ENCODE data around the gene ABAT. TPM values are rescaled to one million over a fixed set of nuclear protein-coding genes. Genes with fewer than 3 reads are reported as not detected.
A peak's percentile ranks its signal among the peaks of the same experiment; 100 is the strongest.
"Not testable (repeated sequence)": the region's sequence is repeated elsewhere in the genome, so short reads cannot be mapped to it uniquely, and the experiment has no call there.

The ABAT gene
- total RNA-seq, 1 experiment from 2014 or later, result 1.8 TPM

- DNase-seq, result no peak
- Histone ChIP-seq H3K36me3 (replicated peaks; ENCODE audit: control insufficient read depth, insufficient read depth, low read length) (no peaks in the 10 kb centered on the region), H3K4me3 (ENCODE audit: insufficient read depth, low read depth, low read length) (no peak overlapping the region), H3K27me3 (ENCODE audit: control insufficient read depth, insufficient read depth, low read length) (no peaks in the 10 kb centered on the region)
Observed at GRCh38 chr16:8683640-8684039, 9.2 kb downstream of the ABAT start.

- DNase-seq, result no peak
- Histone ChIP-seq H3K27me3 (ENCODE audit: control insufficient read depth, insufficient read depth, low read length) (no peaks in the 10 kb centered on the region), H3K4me3 (ENCODE audit: insufficient read depth, low read depth, low read length) (no peak overlapping the region), H3K36me3 (replicated peaks; ENCODE audit: control insufficient read depth, insufficient read depth, low read length) (no peaks in the 10 kb centered on the region)
Observed at GRCh38 chr16:8685617-8686016, 11.2 kb downstream of the ABAT start.

GRCh38 chr16:8686031-8686621, 11.7 kb downstream of the ABAT start:
- DNase-seq, result no peak
- Histone ChIP-seq H3K36me3 (replicated peaks; ENCODE audit: control insufficient read depth, insufficient read depth, low read length) (no peaks in the 10 kb centered on the region), H3K4me3 (ENCODE audit: insufficient read depth, low read depth, low read length) (no peak overlapping the region)

GRCh38 chr16:8686879-8687278, 12.5 kb downstream of the ABAT start:
- DNase-seq, result no peak
- Histone ChIP-seq H3K36me3 (replicated peaks; ENCODE audit: control insufficient read depth, insufficient read depth, low read length) (no peaks in the 10 kb centered on the region), H3K27me3 (ENCODE audit: control insufficient read depth, insufficient read depth, low read length) (no peaks in the 10 kb centered on the region), H3K4me3 (ENCODE audit: insufficient read depth, low read depth, low read length) (no peak overlapping the region)

More at GRCh38 chr16:8686031-8686621, 11.7 kb downstream of the ABAT start:
- H3K27me3 ChIP-seq (ENCODE audit: control insufficient read depth, insufficient read depth, low read length), result no peaks in the 10 kb centered on the region

GRCh38 chr16:8689686-8690085, 15.3 kb downstream of the ABAT start:
- H3K4me3 ChIP-seq (ENCODE audit: insufficient read depth, low read depth, low read length), result no peak overlapping the region
- no peaks in the 10 kb centered on the region for H3K27me3 ChIP-seq (ENCODE audit: control insufficient read depth, insufficient read depth, low read length)
- H3K36me3 ChIP-seq (replicated peaks; ENCODE audit: control insufficient read depth, insufficient read depth, low read length), result no peaks in the 10 kb centered on the region
- no peak for DNase-seq

- Histone ChIP-seq H3K36me3 (replicated peaks; ENCODE audit: control insufficient read depth, insufficient read depth, low read length) (no peaks in the 10 kb centered on the region), H3K4me3 (ENCODE audit: insufficient read depth, low read depth, low read length) (no peak overlapping the region), H3K27me3 (ENCODE audit: control insufficient read depth, insufficient read depth, low read length) (no peaks in the 10 kb centered on the region)
- no peak for DNase-seq
Observed at GRCh38 chr16:8691728-8692127, 17.3 kb downstream of the ABAT start.

GRCh38 chr16:8694795-8695728, 20.6 kb downstream of the ABAT start:
- no peak for DNase-seq
- no peaks in the 10 kb centered on the region for H3K27me3 ChIP-seq (ENCODE audit: control insufficient read depth, insufficient read depth, low read length)
- no peak overlapping the region for H3K4me3 ChIP-seq (ENCODE audit: insufficient read depth, low read depth, low read length)
- no peaks in the 10 kb centered on the region for H3K36me3 ChIP-seq (replicated peaks; ENCODE audit: control insufficient read depth, insufficient read depth, low read length)

- Histone ChIP-seq H3K36me3 (replicated peaks; ENCODE audit: control insufficient read depth, insufficient read depth, low read length) (no peaks in the 10 kb centered on the region), H3K4me3 (ENCODE audit: insufficient read depth, low read depth, low read length) (no peak overlapping the region), H3K27me3 (ENCODE audit: control insufficient read depth, insufficient read depth, low read length) (no peaks in the 10 kb centered on the region)
- no peak for DNase-seq
Observed at GRCh38 chr16:8696880-8697279, 22.5 kb downstream of the ABAT start.

GRCh38 chr16:8697965-8698364, 23.5 kb downstream of the ABAT start:
- H3K27me3 ChIP-seq (ENCODE audit: control insufficient read depth, insufficient read depth, low read length), result no peaks in the 10 kb centered on the region
- no peaks in the 10 kb centered on the region for H3K36me3 ChIP-seq (replicated peaks; ENCODE audit: control insufficient read depth, insufficient read depth, low read length)
- DNase-seq, result no peak
- H3K4me3 ChIP-seq (ENCODE audit: insufficient read depth, low read depth, low read length), result no peak overlapping the region

- DNase-seq, result no peak
- Histone ChIP-seq H3K27me3 (ENCODE audit: control insufficient read depth, insufficient read depth, low read length) (no peaks in the 10 kb centered on the region), H3K4me3 (ENCODE audit: insufficient read depth, low read depth, low read length) (no peak overlapping the region), H3K36me3 (replicated peaks; ENCODE audit: control insufficient read depth, insufficient read depth, low read length) (no peaks in the 10 kb centered on the region)
Observed at GRCh38 chr16:8703693-8704092, 29.3 kb downstream of the ABAT start.

GRCh38 chr16:8704098-8704497, 29.7 kb downstream of the ABAT start:
- Histone ChIP-seq H3K36me3 (replicated peaks; ENCODE audit: control insufficient read depth, insufficient read depth, low read length) (no peaks in the 10 kb centered on the region), H3K27me3 (ENCODE audit: control insufficient read depth, insufficient read depth, low read length) (no peaks in the 10 kb centered on the region), H3K4me3 (ENCODE audit: insufficient read depth, low read depth, low read length) (no peak overlapping the region)
- DNase-seq, result no peak

- H3K27me3 ChIP-seq (ENCODE audit: control insufficient read depth, insufficient read depth, low read length); DNase-seq; H3K4me3 ChIP-seq (ENCODE audit: insufficient read depth, low read depth, low read length); H3K36me3 ChIP-seq (replicated peaks; ENCODE audit: control insufficient read depth, insufficient read depth, low read length): not testable (repeated sequence)
Observed at GRCh38 chr16:8705100-8705822, 30.8 kb downstream of the ABAT start.

- no peaks in the 10 kb centered on the region for H3K36me3 ChIP-seq (replicated peaks; ENCODE audit: control insufficient read depth, insufficient read depth, low read length)
- DNase-seq, result no peak
- no peaks in the 10 kb centered on the region for H3K27me3 ChIP-seq (ENCODE audit: control insufficient read depth, insufficient read depth, low read length)
- no peak overlapping the region for H3K4me3 ChIP-seq (ENCODE audit: insufficient read depth, low read depth, low read length)
Observed at GRCh38 chr16:8708536-8708935, 34.1 kb downstream of the ABAT start.

- no peaks in the 10 kb centered on the region for H3K27me3 ChIP-seq (ENCODE audit: control insufficient read depth, insufficient read depth, low read length)
- no peaks in the 10 kb centered on the region for H3K36me3 ChIP-seq (replicated peaks; ENCODE audit: control insufficient read depth, insufficient read depth, low read length)
- peak overlapping the region; percentile 13; the same call in 1 of the 2 replicates for H3K4me3 ChIP-seq (ENCODE audit: insufficient read depth, low read depth, low read length)
- peak; percentile 82 for DNase-seq
Observed at GRCh38 chr16:8712589-8713361, 38.4 kb downstream of the ABAT start.
